ENCODE results near the gene URI1.

The URI1 gene

GRCh38 chr19:29988351-29988750 lies 46.3 kb downstream of the URI1 start:
- no peak overlapping the region for H3K9ac ChIP-seq (ENCODE audit: insufficient read length)

GRCh38 chr19:29992233-29992867 lies 50.3 kb downstream of the URI1 start:
- H3K27ac ChIP-seq: no peak overlapping the region
- no peak overlapping the region for H3K4me3 ChIP-seq
- H3K36me3 ChIP-seq (ENCODE audit: insufficient read depth, low read length): peaks cover 88% of the 10 kb centered on the region
- TF ChIP-seq POLR2AphosphoS5 (IDR thresholded peaks at IDR 0.05; ENCODE audit: borderline replicate concordance, low read depth, low read length): no peak
- no peak for TF ChIP-seq FOXP2 (optimal IDR thresholded peaks at IDR 0.05; ENCODE audit: control extremely low read depth, extremely low read length, insufficient read depth)
- no peak for TF ChIP-seq EZH2 (IDR thresholded peaks at IDR 0.05)
- H3K9me3 ChIP-seq (ENCODE audit: low read depth, low read length): peaks cover 9% of the 10 kb centered on the region; the same call in 1 of the 2 replicates
- DNase-seq (ENCODE audit: low read depth, low spot score): no peak
- no peak overlapping the region for H3K9ac ChIP-seq (ENCODE audit: insufficient read length)

More at GRCh38 chr19:29988351-29988750, 46.3 kb downstream of the URI1 start:
- Histone ChIP-seq H3K9me3 (ENCODE audit: low read depth, low read length) (peaks cover 3% of the 10 kb centered on the region; the same call in 1 of the 2 replicates), H3K36me3 (ENCODE audit: insufficient read depth, low read length) (peaks cover 92% of the 10 kb centered on the region), H3K4me3 (no peak overlapping the region), H3K27ac (no peak overlapping the region)
- DNase-seq (ENCODE audit: low read depth, low spot score): no peak
- TF ChIP-seq POLR2AphosphoS5 (IDR thresholded peaks at IDR 0.05; ENCODE audit: borderline replicate concordance, low read depth, low read length): no peak
- TF ChIP-seq FOXP2 (optimal IDR thresholded peaks at IDR 0.05; ENCODE audit: control extremely low read depth, extremely low read length, insufficient read depth): no peak
- no peak for TF ChIP-seq EZH2 (IDR thresholded peaks at IDR 0.05)

- peaks cover 76% of the 10 kb centered on the region for H3K36me3 ChIP-seq (ENCODE audit: insufficient read depth, low read length)
- H3K9ac ChIP-seq (ENCODE audit: insufficient read length): no peak overlapping the region
- H3K9me3 ChIP-seq (ENCODE audit: low read depth, low read length): peaks cover 16% of the 10 kb centered on the region; the same call in 1 of the 2 replicates
- no peak overlapping the region for H3K27ac ChIP-seq
- TF ChIP-seq EZH2 (IDR thresholded peaks at IDR 0.05): no peak
- TF ChIP-seq POLR2AphosphoS5 (IDR thresholded peaks at IDR 0.05; ENCODE audit: borderline replicate concordance, low read depth, low read length): no peak
- no peak for TF ChIP-seq FOXP2 (optimal IDR thresholded peaks at IDR 0.05; ENCODE audit: control extremely low read depth, extremely low read length, insufficient read depth)
- H3K4me3 ChIP-seq: no peak overlapping the region
- DNase-seq (ENCODE audit: low read depth, low spot score): no peak
Observed at GRCh38 chr19:29999490-29999889, 57.5 kb downstream of the URI1 start.

- H3K36me3 ChIP-seq (ENCODE audit: insufficient read depth, low read length): peaks cover 82% of the 10 kb centered on the region
- no peak overlapping the region for H3K4me3 ChIP-seq
- TF ChIP-seq EZH2 (IDR thresholded peaks at IDR 0.05): no peak
- TF ChIP-seq POLR2AphosphoS5 (IDR thresholded peaks at IDR 0.05; ENCODE audit: borderline replicate concordance, low read depth, low read length): no peak
- no peak for TF ChIP-seq FOXP2 (optimal IDR thresholded peaks at IDR 0.05; ENCODE audit: control extremely low read depth, extremely low read length, insufficient read depth)
- no peak for DNase-seq (ENCODE audit: low read depth, low spot score)
- no peak overlapping the region for H3K27ac ChIP-seq
- H3K9me3 ChIP-seq (ENCODE audit: low read depth, low read length): peaks cover 9% of the 10 kb centered on the region; the same call in 1 of the 2 replicates
- H3K9ac ChIP-seq (ENCODE audit: insufficient read length): no peak overlapping the region
Observed at GRCh38 chr19:30000862-30001261, 58.8 kb downstream of the URI1 start.

- H3K36me3 ChIP-seq (ENCODE audit: insufficient read depth, low read length): peaks cover 83% of the 10 kb centered on the region
- TF ChIP-seq POLR2AphosphoS5 (IDR thresholded peaks at IDR 0.05; ENCODE audit: borderline replicate concordance, low read depth, low read length) (no peak), EZH2 (IDR thresholded peaks at IDR 0.05) (no peak), FOXP2 (optimal IDR thresholded peaks at IDR 0.05; ENCODE audit: control extremely low read depth, extremely low read length, insufficient read depth) (no peak)
- H3K4me3 ChIP-seq: no peak overlapping the region
- no peak overlapping the region for H3K9ac ChIP-seq (ENCODE audit: insufficient read length)
- H3K27ac ChIP-seq: 0 out of 2 replicates have a peak overlapping the region, but pooled peaks have one; percentile 5
- no peak for DNase-seq (ENCODE audit: low read depth, low spot score)
- H3K9me3 ChIP-seq (ENCODE audit: low read depth, low read length): peaks cover 9% of the 10 kb centered on the region; the same call in 1 of the 2 replicates
Observed at GRCh38 chr19:30001301-30001700, 59.3 kb downstream of the URI1 start.

- no peak overlapping the region for H3K4me3 ChIP-seq
- peaks cover 9% of the 10 kb centered on the region; the same call in 1 of the 2 replicates for H3K9me3 ChIP-seq (ENCODE audit: low read depth, low read length)
- TF ChIP-seq EZH2 (IDR thresholded peaks at IDR 0.05) (no peak), POLR2AphosphoS5 (IDR thresholded peaks at IDR 0.05; ENCODE audit: borderline replicate concordance, low read depth, low read length) (no peak), FOXP2 (optimal IDR thresholded peaks at IDR 0.05; ENCODE audit: control extremely low read depth, extremely low read length, insufficient read depth) (no peak)
- no peak for DNase-seq (ENCODE audit: low read depth, low spot score)
- no peak overlapping the region for H3K9ac ChIP-seq (ENCODE audit: insufficient read length)
- H3K36me3 ChIP-seq (ENCODE audit: insufficient read depth, low read length): peaks cover 80% of the 10 kb centered on the region
- 0 out of 2 replicates have a peak overlapping the region, but pooled peaks have one; percentile 5 for H3K27ac ChIP-seq
Observed at GRCh38 chr19:30001791-30002190, 59.8 kb downstream of the URI1 start.

- Histone ChIP-seq H3K27ac (no peak overlapping the region), H3K9ac (ENCODE audit: insufficient read length) (no peak overlapping the region), H3K36me3 (ENCODE audit: insufficient read depth, low read length) (peaks cover 71% of the 10 kb centered on the region), H3K9me3 (ENCODE audit: low read depth, low read length) (peaks cover 9% of the 10 kb centered on the region; the same call in 1 of the 2 replicates), H3K4me3 (no peak overlapping the region; the same call in 1 of the 2 replicates)
- DNase-seq (ENCODE audit: low read depth, low spot score): no peak
- no peak for TF ChIP-seq POLR2AphosphoS5 (IDR thresholded peaks at IDR 0.05; ENCODE audit: borderline replicate concordance, low read depth, low read length)
- no peak for TF ChIP-seq FOXP2 (optimal IDR thresholded peaks at IDR 0.05; ENCODE audit: control extremely low read depth, extremely low read length, insufficient read depth)
- TF ChIP-seq EZH2 (IDR thresholded peaks at IDR 0.05): no peak
Observed at GRCh38 chr19:30003866-30004265, 61.8 kb downstream of the URI1 start.

- TF ChIP-seq POLR2AphosphoS5 (IDR thresholded peaks at IDR 0.05; ENCODE audit: borderline replicate concordance, low read depth, low read length) (no peak), EZH2 (IDR thresholded peaks at IDR 0.05) (no peak), FOXP2 (optimal IDR thresholded peaks at IDR 0.05; ENCODE audit: control extremely low read depth, extremely low read length, insufficient read depth) (no peak)
- H3K9me3 ChIP-seq (ENCODE audit: low read depth, low read length): peaks cover 7% of the 10 kb centered on the region; the same call in 1 of the 2 replicates
- H3K36me3 ChIP-seq (ENCODE audit: insufficient read depth, low read length): peaks cover 71% of the 10 kb centered on the region
- H3K9ac ChIP-seq (ENCODE audit: insufficient read length): no peak overlapping the region
- no peak overlapping the region for H3K27ac ChIP-seq
- no peak overlapping the region for H3K4me3 ChIP-seq
- DNase-seq (ENCODE audit: low read depth, low spot score): no peak
Observed at GRCh38 chr19:30004403-30004802, 62.4 kb downstream of the URI1 start.

Data from SK-N-MC (cell line).